HG03108 (cell line): ENCODE data around the gene GOLGA6L4.
"Not testable (repeated sequence)": the region's sequence is repeated elsewhere in the genome, so short reads cannot be mapped to it uniquely, and the experiment has no call there.

Experiments used
- ATAC-seq: cut with Tn5 transposase; IDR thresholded peaks from one replicate; pipeline ENCODE4 v1.9.1; 2021; ENCODE audit warnings: moderate library complexity; ENCODE audit not compliant: unreplicated experiment

Gene GOLGA6L4, protein sequence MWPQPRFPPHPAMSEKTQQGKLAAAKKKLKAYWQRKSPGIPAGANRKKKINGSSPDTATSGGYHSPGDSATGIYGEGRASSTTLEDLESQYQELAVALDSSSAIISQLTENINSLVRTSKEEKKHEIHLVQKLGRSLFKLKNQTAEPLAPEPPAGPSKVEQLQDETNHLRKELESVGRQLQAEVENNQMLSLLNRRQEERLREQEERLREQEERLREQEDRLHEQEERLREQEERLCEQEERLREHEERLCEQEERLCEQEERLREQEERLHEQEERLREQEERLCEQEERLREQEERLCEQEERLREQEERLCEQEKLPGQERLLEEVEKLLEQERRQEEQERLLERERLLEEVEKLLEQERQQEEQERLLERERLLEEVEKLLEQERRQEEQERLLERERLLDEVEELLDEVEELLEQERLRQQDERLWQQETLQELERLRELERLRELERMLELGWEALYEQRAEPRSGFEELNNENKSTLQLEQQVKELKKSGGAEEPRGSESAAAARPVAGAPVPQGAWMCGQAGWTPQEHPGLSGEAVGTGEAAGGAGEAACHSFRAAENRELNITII

GRCh38 chr15:84235573-84235972, at the start of gene GOLGA6L4:
Gene GOLGA6L4 (plus strand): TSS chr15:84235773. CDS start chr15:84235835, 62 bp downstream.
- not testable (repeated sequence) for ATAC-seq

- ATAC-seq = not testable (repeated sequence)
Observed at GRCh38 chr15:84192982-84193381, 42.6 kb upstream of the GOLGA6L4 start.

DNA sequence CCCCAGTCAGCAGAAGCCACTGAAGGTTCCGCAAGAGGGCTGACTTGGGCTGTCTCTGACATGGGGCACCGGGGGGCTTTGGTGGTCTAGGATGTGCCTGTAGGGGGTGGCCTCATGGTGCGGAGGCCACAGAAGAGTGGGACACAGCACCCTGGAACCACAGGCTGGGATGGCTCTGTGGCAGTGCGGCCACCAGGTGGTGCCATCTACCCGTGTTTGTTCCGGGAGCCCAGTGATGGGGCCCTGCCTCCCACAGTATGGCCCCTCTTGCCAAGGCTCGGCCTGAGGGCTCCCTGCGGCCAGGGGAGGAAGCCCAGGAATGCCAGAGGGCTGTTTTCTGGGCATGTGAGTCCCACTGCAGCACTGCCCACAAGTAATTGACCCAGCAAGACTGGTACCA, 40.0 kb upstream of the GOLGA6L4 start:
- peak; percentile 69 for ATAC-seq

DNA sequence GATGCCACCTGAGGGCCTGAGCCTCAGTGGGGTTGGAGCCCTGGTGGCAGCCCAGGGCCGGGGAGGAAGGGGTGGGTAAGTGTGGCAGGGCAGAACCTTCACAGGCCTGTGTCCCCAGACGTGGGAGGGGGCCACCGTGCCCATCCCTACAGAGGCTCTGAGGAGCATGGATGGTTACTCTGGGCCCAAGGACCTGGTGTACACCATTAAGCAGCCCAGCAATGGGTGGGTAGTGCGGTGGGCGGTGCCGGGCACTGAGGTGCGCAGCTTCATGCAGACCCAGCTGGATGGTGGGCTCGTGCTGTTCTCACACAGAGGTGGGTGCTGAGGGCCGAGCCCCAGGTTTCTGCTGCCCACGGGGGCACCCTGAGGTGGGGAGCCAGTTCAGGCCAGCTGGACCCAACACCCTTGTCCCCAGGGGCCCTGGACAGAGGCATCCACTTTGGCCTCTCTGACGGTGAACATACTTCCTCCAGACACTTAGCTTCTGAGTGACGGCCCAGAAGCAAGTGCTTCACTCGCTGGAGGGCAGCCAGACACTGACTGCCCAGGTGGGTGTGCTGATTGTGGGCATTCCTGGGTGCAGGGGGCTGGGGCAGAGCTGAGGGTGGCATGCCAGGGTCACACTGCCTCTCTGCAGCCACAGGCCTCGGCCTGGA, 38.9 kb upstream of the GOLGA6L4 start:
- not testable (repeated sequence) for ATAC-seq

DNA sequence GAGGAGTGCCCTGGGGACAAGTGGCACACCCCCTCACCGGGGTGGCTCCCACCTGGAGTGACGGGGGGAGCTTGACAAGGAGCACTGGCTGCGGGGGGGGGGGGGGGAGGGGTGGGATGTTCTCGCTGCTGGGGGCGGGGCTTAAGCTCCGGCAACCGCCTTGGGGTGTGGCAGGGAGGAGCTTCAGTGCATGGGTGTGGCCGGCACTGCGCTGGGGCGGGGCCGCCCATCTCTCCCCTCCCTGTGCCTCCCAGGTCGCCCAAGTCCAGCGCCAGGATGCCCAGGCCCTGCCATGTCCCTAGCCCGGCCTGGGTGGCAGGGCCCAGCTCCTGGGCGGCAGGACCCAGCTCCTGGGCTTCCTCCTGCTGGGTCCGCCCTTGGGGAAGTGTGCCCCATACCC, 35.7 kb upstream of the GOLGA6L4 start:
- ATAC-seq = not testable (repeated sequence)

DNA sequence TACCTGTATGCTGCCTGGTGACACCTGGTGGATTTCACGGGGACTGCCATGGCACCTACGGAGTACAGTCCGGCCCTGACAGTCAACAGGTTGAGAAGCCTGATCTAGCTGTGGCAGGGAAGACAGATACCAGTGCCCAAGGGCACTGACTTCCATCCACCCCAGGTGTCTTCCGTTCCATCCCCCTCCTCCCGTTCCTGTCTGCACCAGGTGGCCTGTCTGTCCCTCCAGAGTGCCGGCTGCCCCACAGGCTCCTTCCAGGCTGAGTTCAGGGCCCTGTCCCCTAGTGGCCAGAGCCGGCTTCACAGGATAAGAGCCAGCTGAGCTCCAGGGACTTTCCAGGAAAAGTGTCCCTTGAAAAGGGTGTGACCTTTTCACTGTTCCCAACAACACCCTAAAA, 10.9 kb downstream of the GOLGA6L4 start:
- not testable (repeated sequence) for ATAC-seq
